Activated T-cell treated with anti-CD3 and anti-CD28 coated beads, Interleukin-2, amount 50 U/mL, for 48 hours (primary cell): ENCODE results near the gene NKTR.
A peak's percentile ranks its signal among the peaks of the same experiment; 100 is the strongest.
"Not testable (repeated sequence)": the region's sequence is repeated elsewhere in the genome, so short reads cannot be mapped to it uniquely, and the experiment has no call there.

Experiments used
- DNase-seq, 2 experiments: peaks; one replicate each; pipeline ENCODE4 v3.0.0-alpha.2; 2020

NKTR gene

GRCh38 chr3:42600111-42600957 is at the start of gene NKTR:
Gene NKTR, plus strand, starts transcription at chr3:42600686. Its CDS starts 321 bp downstream, at chr3:42601007.
- peak; percentile 100 for DNase-seq

- DNase-seq = no peak
These were observed 47.7 kb upstream of the NKTR start for GRCh38 chr3:42552830-42553229.

- peak in 1 of 2 experiments; percentile 28 for DNase-seq
These were observed 44.3 kb upstream of the NKTR start for GRCh38 chr3:42556089-42556632.

- not testable (repeated sequence) for DNase-seq
These were observed 43.7 kb upstream of the NKTR start for GRCh38 chr3:42556817-42557216.

- DNase-seq = no peak
These were observed 42.6 kb upstream of the NKTR start for GRCh38 chr3:42557854-42558253.

- DNase-seq = no peak
These were observed 38.2 kb upstream of the NKTR start for GRCh38 chr3:42562047-42562907.

GRCh38 chr3:42569593-42570142 is 30.8 kb upstream of the NKTR start:
- DNase-seq = no peak

GRCh38 chr3:42572278-42572677 is 28.2 kb upstream of the NKTR start:
- peak in 1 of 2 experiments; percentile 32 for DNase-seq

- DNase-seq = no peak
These were observed 25.2 kb upstream of the NKTR start for GRCh38 chr3:42575137-42575741.

GRCh38 chr3:42578054-42578453 is 22.4 kb upstream of the NKTR start:
- no peak for DNase-seq

GRCh38 chr3:42579346-42579745 is 21.1 kb upstream of the NKTR start:
- not testable (repeated sequence) for DNase-seq

GRCh38 chr3:42581400-42581708 is 19.1 kb upstream of the NKTR start:
- no peak for DNase-seq

GRCh38 chr3:42581709-42582473 is 18.6 kb upstream of the NKTR start, which contains the start of gene SEC22C:
Gene SEC22C, minus strand, starts transcription at chr3:42581967. Its CDS starts 12,921 bp downstream, at chr3:42569046.
- DNase-seq = peak; percentile 96 to 97

GRCh38 chr3:42582474-42583070 is 17.9 kb upstream of the NKTR start:
- no peak for DNase-seq

- DNase-seq = no peak
These were observed 11.9 kb upstream of the NKTR start for GRCh38 chr3:42588625-42589024.

GRCh38 chr3:42589382-42590109 is 10.9 kb upstream of the NKTR start:
- no peak for DNase-seq

GRCh38 chr3:42590989-42591756 is 9.3 kb upstream of the NKTR start:
- DNase-seq = peak in 1 of 2 experiments; percentile 41

- no peak for DNase-seq
These were observed 8.7 kb upstream of the NKTR start for GRCh38 chr3:42591811-42592210.

GRCh38 chr3:42593635-42594034 is 6.9 kb upstream of the NKTR start:
- no peak for DNase-seq

GRCh38 chr3:42595682-42596081 is 4.8 kb upstream of the NKTR start:
- DNase-seq = no peak
